GM18909 (cell line): ENCODE measurements around the gene NR6A1.
"Not testable (repeated sequence)": the region's sequence is repeated elsewhere in the genome, so short reads cannot be mapped to it uniquely, and the experiment has no call there.

Experiments
- ATAC-seq: cut with Tn5 transposase; IDR thresholded peaks from one replicate; pipeline ENCODE4 v1.9.1; 2021; ENCODE audit warnings: mild to moderate bottlenecking; ENCODE audit not compliant: unreplicated experiment, poor library complexity

NR6A1 gene

DNA sequence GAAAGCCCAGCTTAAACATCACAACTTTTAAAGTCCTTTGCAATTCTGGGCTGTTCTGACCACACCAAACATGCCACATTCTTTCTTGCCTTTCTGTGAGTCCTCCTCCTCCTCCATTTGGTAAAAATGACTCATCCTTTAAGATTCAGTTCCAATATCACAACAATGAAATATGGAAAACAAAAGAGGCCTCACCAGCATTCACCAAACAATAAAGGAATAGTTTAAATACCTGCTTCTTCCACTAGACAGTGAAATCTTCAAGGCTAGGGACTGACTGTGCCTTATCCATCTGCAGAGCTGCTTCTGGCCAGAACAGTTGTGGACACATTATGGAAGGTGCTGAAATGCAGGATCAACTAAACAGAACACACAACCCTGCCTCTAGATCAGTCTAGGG lies 36.0 kb downstream of the NR6A1 start:
- ATAC-seq, result no peak

- ATAC-seq, result not testable (repeated sequence)
Measured at GRCh38 chr9:124734741-124735083, 36.4 kb downstream of the NR6A1 start.

GRCh38 chr9:124733964-124734740 lies 37.0 kb downstream of the NR6A1 start:
- ATAC-seq, result no peak

DNA sequence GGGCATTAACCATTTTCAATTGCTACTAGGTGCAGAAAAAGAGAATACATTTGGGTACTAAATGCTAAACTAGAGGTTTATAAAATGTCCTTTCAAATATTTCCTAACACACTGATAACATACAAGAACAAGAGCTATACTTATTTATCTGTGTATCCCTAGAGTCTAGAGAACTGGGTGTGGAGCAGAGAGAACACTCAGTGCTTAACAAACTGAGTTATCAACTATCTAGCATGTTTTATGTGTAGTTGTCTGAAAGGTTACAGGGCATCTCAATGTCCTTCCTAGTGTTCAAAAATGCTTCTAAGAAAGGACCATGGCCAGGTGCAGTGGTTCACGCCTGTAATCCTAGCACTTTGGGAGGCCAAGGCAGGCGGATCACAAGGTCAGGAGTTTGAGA lies 40.3 kb downstream of the NR6A1 start:
- no peak for ATAC-seq

DNA sequence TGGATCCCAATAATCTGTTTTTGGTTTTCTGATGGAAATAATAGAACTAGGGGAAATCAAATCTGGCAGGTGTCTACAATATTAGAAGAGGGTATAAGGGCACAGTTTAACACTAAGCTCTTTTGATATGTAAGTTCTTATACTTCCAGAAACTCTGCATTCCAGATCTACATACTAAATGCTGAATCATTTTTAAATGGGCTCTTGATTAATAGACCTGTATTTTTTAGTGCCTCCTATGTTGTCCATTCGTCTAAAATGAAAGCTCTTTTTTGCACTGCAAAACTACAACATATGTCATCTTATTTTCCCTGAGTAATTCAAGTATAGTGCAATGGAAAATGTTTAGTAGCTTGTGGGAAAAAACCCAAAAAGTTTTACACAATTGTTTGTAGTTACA lies 44.2 kb downstream of the NR6A1 start:
- ATAC-seq, result no peak

DNA sequence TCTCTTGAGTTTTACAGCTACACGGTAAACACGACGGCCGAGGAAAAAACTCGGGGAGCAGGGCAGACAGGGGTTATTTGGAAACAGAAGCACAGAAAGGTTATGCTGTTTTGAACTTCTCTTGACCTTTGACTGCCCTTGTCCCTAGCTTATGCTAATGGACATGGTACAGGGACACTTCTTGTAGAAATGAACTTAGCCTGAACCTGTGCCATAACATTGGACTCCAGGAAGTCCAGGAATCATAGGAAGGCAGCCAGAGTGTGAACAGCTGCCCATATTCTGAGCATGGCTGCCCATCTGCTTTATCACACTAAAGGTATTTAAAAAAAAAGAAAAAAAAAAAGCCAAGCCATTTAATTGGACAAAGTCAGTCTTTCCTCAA lies 46.1 kb downstream of the NR6A1 start:
- ATAC-seq, result no peak

DNA sequence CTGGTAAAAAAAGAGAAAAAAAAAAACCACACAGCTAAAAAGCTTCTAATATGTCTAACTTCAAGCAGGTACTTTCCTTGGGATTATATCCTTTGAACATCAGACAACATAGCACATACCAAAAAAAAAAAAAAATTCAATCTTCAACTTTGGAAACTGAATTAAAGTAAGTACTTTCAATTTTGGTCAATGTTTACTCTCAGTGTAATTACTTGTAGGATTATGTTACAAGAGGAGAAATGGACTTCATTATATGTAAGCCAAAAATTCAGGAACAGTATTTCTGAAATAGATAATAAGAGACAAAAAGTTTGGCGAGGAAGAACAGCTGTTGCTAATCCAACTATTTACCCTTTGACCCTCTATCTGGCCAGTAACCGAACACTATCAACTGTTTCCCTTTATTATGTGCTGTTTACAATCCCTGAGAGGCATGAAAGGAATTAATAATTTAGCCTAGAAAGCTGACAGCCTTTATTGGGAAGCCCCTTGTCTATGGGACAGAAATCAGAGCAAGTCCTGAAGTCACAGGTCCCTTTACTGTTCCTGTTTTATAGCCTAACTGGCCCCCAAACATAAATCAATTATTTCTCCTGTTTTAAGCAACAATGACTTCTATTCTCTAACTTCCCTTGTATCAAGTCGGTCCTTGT lies 46.6 kb downstream of the NR6A1 start:
- ATAC-seq, result no peak

- ATAC-seq, result no peak
Measured at GRCh38 chr9:124723352-124723751, 47.8 kb downstream of the NR6A1 start.

DNA sequence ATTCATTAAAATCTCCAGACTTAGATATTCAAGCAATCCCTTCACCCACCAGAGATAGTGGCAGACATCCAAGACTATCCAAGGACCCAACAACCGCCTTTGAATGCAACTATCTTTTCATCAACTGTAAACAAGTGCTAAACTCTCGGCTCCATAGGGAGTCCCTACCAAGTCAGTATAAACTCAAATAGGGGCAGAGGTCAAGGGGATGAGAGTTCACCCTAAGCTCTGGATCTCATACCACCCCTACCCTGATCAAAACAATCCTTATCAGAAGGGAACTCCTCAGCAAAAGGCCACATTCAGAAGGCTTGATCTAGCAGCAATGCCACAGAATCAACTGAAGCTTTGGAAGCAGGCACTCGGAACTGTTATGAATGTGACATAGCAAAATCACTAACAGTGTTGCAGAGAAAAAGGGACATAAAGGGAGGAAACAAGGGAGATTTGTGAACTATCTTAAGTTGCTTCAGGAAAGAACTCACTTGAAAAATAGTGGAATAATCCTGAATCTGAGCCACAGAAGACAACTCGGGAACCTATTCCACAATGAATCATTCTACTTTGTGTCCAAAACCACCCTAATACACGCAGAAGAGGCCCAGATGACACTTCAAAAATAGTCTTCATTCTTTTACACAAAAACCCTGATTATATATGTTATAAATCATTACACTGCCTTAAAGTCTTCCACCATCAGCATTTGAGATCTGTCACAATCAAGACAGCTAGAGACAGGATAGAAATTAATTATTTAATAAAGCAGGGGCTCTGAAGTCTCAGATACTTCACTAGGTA lies 49.8 kb downstream of the NR6A1 start:
- no peak for ATAC-seq

DNA sequence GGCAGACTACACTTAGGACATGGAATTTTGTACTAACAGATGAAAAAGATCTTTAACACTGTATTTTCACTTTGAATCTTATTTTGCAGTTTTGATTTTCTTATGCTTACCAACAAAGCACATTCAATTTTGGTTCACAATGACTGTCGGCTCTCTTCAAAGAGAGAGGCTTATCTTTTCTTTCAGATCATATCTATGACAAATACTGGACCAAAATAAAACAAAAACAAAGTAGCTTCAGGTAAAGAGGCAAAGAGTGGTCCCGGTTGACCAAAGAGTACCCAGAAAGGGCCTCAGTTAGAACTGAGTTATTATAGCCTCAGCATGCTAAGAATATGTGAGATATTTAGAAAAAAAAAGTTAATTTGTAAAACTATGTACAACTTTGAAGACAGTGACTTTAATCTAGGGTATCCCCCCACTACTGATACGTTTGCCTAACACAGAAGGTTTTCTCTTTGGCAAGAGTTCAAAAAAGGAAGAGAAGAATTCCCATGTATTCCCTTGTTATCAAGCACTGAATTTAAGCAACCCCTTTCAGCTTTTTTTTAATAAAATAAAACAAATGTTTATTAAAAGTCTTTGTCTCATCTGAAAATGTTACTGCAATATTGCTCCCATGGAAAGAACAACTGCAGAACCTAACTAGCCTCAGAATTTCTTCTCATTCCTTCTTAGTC lies 50.5 kb downstream of the NR6A1 start:
- no peak for ATAC-seq

DNA sequence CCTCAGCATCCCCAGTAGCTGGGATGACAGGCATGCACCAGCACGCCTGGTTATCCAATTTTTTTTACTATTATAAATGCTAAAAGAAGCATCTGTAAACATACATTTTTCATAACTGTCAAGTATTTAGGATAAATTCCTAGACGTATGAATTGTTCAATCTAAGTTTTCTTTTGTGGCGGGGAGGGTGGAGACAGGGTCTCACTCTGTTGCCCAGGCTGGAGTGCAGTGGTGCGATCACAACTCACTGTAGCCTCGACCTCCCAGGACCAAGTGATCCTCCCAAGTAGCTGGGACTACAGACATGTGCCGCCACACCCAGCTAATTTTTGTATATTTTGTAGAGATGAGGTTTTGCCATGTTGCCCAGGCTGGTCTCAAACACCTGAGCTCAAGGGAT lies 52.2 kb downstream of the NR6A1 start:
- no peak for ATAC-seq

- ATAC-seq, result no peak
Measured at GRCh38 chr9:124717597-124717996, 53.5 kb downstream of the NR6A1 start.

GRCh38 chr9:124716808-124717207 lies 54.3 kb downstream of the NR6A1 start:
- no peak for ATAC-seq

DNA sequence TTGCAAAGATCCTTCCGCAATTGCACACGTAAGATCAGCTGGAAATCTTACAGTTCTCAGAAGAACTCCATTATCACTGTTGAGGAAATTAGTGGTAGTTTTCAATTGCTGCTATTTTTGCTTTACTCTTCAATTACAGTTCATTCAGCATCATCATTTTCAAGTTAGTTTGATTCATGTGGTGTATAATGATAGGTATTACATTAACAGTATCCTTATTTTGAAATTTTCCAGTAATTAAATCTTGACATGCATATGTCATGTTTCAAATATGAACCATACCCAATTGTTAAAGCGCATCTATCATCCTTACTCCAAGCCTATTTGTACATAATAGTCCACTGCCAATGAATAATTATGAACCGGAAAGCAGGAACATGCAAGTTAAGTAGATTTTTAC lies 60.3 kb downstream of the NR6A1 start:
- no peak for ATAC-seq

DNA sequence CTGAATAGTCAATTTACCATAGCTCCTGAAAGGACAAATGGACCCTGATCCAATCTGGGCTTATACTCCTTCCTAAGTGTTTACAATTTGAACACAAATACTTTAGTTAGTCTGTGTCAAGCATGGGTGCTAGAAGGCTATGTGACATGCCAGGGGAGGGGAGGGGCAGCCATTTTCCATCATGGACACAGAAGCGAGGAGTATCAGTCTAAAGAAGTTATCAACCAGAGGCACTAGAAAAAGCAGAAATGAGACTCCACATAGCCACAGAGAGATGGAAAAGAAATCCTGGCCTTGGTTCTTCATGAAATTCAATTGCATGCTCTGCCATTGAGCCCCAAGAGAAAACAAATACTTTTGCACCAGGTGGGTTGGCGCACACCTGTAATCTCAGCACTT lies 61.8 kb downstream of the NR6A1 start:
- no peak for ATAC-seq

DNA sequence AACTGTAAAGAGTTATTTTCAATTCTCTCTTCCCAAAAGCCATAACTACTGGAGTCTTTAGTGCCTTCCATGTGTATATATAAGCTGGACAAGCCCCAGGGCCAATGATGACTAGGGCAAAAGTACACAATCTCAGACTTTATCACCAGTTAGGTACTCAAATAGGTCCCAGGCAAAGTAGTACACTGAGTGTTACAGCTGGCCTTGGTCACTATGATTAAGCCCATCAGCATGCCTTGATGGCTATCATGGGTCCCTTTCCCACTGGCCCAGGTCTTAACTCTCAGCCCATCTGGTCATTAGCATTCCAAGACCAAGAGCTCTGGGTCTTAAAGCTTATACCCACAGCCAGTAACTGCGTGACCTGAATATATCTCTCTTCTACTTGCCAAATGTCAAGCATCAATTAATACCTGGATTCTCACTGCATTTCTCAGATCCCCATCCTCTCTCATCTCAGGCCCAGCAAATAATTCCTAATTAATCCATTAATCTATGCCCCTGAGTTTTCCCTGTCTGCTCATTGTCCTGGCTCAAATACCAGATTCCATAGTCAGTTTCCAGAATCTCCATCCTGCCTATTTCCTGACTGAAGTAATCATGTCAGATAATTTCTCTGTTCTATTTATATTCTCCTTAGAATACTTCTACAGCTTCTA lies 62.3 kb downstream of the NR6A1 start:
- no peak for ATAC-seq

GRCh38 chr9:124708074-124708473 lies 63.0 kb downstream of the NR6A1 start:
- no peak for ATAC-seq

DNA sequence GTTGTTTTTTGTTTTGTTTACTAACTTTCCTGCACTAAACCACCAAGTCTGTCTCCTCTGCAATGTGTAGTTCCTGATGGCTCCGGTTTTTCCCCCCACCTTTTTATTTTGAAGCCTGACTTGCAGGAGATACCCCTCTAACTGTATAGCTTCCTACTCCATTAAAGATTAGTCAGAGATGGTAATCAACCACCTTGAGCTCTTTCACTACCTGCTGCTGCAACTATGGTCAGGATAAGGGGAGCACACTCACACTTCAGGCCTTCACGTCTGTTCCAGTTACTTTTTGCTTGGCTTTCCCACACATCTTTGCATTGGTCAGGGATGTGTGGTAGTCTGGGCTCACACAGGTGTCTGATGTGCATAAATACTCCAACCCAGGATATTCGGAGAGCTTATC lies 63.4 kb downstream of the NR6A1 start:
- no peak for ATAC-seq

DNA sequence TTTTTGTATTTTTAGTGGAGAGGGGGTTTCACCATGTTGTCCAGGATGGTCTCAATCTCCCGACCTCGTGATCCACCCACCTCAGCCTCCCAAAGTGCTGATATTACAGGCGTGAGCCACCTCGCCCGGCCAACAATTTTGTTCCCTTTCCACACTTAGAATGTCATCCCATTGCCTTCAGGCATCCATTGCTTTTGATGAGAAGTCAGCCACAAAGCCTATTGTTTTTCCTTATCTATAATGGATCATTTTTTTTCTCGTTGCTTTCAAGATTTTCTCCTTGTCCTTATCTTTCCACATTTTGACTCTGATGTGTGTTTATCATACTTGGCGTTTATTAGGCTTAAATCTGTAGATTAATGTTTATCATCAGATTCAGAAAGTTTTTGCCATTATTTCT lies 64.4 kb downstream of the NR6A1 start:
- ATAC-seq, result no peak

- ATAC-seq, result no peak
Measured at GRCh38 chr9:124699575-124699974, 71.5 kb downstream of the NR6A1 start.
